Right renal cortex interstitium (tissue), 3 donors: ENCODE results near the gene CDH13. TPM values are rescaled to one million over a fixed set of nuclear protein-coding genes. Genes with fewer than 3 reads are reported as not detected.

Experiments used
- DNase-seq, 3 donors: peaks; one replicate each; pipeline ENCODE4 v3.0.0-alpha.2; 2013; ENCODE audit warnings: low read depth in 3 of 3, low spot score in 2 of 3
- polyA plus RNA-seq, 3 donors: library from polyadenylated mRNA; unstranded; fragments of 120-200 nt; gene quantifications; one replicate each; pipeline ENCODE4 v1.2.1, GENCODE V29; 2013; ENCODE audit not compliant: insufficient read length in 3 of 3

CDH13 gene
- polyA plus RNA-seq: 10 to 100 TPM in 2 of 3 donors, 1 to 10 TPM in 1; 9.4 to 16.2 (median 14.7) TPM

DNA sequence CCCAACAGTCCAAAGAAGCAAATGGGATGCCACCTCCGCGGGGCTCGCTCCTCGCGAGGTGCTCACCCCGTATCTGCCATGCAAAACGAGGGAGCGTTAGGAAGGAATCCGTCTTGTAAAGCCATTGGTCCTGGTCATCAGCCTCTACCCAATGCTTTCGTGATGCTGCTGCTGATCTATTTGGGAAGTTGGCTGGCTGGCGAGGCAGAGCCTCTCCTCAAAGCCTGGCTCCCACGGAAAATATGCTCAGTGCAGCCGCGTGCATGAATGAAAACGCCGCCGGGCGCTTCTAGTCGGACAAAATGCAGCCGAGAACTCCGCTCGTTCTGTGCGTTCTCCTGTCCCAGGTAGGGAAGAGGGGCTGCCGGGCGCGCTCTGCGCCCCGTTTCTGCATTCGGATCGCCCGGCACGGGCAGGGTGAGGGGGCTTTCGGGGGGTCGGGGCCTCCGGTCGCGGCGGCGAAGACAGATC, at the start of gene CDH13:
Gene CDH13 (plus strand): TSS at position 179 of the 471 bp plus-strand sequence.
- no peak for DNase-seq

DNA sequence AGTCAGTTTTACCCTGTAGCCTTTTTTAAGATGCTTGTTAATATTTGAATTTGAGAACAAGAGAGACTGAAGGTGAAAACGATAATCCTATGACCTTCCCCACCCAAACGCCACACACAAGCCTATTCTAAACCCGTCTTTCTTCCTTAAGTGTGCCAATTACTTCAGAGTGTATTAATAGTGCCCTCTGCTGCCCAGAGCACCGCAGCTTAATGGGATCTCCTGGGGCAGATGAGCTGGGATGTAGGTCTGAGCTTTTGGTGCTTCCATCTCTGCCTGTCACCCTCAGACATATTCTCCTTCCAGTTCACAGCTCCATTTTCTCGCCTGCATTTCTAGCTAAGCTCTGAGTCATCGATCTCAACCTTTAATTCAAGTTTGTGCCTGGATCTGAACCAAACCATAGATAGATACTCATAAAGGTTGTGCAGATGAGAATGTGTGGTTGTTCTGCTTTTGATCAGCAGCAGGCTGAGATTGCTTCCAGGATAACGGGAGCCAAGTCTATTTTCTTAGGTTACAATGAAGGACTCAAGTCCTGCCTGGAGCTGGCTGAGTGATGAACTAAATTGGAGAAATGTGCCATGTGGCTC, 46.4 kb upstream of the CDH13 start:
- DNase-seq: no peak

DNA sequence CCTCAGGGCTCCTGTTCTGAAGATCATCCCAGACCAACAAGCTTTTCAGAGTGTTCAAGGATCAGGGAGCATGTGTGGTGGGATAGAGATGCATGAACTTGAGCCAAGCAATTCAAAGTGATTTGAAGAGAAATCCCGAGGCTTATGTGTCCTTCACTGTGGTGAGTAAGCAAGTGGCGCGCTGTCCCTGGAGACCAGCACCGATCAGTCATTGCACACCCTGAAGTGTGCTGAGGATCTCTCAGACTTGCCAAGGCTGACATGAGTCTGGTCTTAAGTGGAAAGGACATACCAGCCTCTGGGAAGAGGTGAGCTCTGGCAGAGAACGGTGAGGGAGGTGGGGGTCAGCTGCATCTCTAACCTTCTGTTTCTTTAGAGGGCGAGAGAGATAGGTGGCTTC, 43.8 kb upstream of the CDH13 start:
- DNase-seq: no peak

DNA sequence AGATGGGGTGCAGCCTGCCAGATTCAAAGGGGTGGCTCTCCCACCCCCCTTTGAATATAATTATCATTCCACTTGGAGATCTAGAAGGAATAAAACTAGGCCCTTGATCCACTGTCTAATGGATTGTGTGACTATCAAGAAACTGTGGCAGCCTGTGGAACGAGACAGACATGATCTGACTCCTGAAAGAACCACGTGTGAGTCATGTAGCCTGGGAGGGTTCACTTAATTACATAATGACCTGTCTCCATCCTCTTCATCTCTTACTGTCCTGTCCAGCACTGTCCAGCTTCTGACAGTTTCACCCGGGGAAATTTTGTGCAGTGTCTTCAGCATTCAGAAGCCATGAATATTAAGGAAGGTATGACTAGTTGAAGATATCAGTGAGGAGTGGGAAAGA, 43.3 kb upstream of the CDH13 start:
- DNase-seq: no peak

DNA sequence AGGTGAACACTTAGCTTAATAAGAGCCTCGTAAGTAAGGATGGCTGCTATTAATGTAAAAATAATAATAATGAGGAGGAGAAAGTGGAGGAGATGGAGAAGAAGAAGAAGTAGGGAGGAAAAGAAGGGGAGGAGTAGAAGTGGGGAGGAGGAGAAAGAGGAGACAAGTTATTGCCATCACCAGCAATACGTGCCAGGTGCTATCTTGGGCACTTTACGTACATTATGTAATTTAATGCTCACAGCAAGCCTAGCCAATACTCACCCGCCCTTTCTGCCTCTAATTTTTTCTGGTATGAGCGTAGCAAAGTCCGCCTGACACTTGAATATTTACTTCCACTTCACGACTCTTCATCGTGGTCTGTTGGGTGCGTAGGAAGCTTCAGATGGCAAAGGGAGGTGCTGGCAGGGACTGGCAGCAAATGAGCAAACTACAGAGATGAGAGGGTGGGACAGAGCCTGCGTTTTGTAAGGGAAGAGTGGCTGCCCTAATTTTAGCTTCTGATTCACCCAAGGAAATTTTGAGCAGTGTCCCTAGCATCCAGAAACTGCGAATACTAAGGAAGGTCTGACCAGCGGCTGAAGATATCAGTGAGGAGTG, 42.1 kb upstream of the CDH13 start:
- DNase-seq: no peak

DNA sequence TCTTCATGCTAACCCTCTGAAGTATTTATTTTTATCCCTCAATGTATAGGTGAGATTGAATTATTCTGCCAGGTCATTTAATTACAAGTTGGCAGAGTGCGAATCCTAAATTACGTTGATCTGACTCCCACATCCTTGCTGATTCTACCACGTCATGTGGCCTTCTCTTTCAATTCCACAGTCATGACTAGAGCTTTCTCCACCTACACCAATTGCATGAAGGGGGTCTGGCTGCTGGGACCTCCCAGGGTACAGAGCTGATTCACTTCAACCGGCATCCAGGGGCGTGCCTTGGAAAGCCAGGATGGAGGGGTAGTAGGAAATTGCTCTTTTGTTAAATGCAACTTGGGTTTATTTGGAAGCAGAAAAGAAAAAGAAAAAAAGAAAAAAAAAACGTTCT, 41.1 kb upstream of the CDH13 start:
- DNase-seq: no peak

DNA sequence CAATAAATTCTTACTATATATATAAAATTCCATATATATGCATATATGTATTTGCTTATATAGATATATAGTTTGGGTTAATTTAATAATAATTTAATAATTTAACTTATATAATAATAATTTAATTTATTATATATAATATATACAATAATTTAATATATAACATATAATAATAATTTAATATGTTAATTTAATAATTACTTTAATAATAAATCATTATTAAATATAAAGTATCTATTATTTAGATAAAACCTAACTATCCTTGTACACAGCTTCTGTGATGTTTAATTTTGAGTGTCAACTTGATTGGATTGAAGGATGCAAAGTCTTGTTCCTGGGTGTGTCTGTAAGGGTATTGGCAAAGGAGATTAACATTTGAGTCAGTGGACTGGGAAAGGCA, 40.6 kb upstream of the CDH13 start:
- DNase-seq: no peak

DNA sequence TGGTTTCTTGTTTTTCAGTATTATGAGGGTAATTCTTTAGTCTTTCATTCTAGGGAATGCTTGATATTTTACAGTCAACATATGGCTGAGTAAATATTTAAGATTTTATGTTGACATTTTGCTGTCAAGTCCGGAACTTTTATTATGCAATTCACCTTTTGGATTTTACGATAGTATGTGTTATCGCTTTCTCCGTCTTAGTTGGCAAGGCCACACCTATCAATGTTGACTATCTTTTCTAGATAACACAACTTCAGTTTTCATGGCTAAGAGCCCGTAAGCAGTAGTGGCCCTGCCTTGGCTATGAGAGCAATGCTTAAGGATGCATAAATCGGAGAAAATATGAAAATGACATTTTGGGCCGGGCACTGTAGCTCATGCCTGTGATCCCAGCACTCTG, 39.5 kb upstream of the CDH13 start:
- no peak for DNase-seq

DNA sequence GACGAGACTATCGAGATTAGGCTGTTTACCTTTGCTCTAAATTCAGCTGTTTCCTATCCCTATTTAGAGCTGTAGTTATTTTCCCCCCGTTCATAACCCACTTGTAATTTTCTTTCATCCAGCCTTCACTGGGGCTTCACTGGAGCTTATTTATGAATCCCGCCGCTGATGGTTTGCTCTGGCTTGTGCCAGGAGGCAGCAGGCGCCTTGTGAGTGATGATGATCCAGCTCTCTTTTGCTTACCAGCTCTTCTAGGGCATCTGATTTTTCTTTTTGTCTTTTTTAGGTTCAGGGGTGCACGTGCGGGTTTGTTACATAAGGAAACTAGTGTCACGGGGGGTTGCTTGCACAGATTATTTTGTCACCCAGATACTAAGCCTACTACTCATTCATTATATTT, 37.4 kb upstream of the CDH13 start:
- no peak for DNase-seq

DNA sequence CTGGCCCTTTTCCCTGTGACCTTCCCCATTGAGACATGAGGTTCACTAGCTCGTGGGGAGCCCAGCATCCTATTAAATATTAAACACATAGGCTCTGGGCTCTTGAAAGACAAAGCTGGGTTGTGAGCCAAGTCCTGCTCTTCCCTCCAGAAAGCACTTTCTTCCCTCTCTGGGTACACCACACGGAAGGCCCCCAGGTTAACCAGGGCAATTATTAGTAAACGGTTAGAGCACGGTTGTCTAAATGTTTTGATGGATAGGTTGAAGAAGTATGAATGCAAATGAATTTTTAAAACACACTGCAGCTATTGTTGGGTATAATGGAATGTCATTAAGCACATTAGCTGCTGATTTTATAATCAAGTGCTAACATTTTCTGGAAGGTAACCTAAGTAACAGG, 32.7 kb upstream of the CDH13 start:
- no peak for DNase-seq

DNA sequence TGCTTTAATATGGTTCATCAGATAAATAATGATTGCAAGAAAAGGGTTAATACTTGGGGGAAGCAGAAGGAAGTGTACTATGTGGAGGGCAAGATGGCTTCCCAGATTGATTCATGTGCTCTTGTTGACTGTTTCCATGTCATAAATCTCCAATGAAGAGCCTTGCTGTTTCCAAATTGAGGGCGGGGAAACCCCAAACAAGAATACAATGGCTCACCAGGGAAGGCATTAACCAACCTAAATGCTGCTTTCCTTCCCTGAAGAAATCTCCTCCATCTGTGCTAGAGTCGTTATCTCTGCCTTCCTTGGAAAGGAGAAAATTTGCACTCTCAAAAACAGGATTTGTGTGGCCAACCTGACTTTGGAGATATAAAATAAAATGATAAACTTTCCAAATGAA, 28.0 kb upstream of the CDH13 start:
- DNase-seq: no peak

DNA sequence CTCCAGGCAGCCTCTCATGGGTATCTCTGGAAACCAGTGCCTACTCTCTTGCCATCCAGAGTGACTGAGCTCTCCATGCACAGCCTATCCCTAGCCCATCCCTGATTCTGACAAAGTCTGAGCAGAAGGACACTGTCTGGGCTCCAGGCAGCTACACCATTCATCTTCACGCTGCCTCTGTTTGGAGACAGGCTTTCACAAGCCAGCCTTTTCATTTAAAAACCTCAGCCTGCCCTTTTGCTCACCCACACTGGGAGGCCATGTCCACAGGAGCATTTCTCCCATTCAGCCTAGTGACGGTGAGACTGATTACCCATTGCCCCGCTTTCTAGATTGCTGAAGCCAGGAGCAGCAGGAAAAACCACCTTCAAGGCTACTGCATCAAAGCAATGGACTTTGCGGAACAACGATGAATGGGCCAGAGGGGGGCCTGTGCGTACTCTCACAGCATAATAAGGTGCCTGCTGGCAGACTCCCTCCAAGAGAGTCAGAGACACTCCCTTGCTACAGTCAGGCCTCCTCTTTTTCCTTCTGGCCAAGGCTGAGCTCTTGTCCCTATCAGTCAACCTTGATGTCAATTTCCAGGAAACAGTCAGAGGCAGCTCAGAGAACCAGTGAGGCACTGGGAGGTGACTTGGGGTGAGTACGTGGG, 24.7 kb upstream of the CDH13 start:
- no peak for DNase-seq

DNA sequence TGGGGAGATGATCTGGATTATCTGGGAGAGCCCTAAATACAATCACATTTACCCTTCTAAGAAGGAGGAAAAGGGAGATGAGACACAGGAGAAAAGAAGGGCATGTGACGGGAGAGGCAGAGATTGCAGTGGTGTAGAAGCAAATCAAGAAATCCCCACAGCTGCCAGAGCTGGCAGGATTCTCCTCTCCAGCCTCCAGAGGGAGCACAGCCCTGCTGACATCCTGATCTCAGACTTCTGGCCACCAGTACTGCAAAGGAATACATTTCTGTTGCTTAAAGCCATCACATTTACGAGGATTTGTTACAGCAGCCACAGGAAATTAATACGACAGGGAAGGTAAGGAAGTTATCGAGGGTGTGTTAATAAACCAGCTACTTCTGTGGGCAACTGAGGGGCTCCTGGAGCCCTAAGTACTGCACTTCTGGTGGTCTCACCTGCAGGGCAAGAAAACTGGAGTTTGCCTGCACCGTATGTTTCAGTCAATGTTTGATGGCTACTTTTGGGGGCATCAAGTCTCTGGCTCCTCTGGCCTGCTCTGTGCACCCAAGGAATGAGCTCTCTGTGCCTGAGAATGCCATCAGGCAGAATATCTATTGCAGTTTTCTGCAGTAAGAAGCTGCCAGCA, 22.9 kb upstream of the CDH13 start:
- no peak for DNase-seq

DNA sequence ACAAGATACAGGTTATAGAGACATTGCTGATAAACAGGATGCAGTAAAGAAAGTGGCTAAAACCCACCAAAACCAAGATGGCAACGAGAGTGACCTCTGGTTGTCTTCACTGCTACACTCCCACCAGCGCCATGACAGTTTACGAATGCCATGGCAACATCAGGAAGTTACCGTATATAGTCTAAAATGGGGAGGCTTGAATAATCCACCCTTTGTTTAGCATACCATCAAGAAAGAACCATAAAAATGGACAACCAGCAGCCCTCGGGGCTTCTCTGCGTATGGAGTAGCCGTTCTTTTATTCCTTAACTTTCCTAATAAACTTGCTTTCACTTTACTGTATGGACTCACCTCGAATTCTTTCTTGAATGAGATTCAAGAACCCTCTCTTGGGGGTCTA, 21.7 kb upstream of the CDH13 start:
- no peak for DNase-seq

DNA sequence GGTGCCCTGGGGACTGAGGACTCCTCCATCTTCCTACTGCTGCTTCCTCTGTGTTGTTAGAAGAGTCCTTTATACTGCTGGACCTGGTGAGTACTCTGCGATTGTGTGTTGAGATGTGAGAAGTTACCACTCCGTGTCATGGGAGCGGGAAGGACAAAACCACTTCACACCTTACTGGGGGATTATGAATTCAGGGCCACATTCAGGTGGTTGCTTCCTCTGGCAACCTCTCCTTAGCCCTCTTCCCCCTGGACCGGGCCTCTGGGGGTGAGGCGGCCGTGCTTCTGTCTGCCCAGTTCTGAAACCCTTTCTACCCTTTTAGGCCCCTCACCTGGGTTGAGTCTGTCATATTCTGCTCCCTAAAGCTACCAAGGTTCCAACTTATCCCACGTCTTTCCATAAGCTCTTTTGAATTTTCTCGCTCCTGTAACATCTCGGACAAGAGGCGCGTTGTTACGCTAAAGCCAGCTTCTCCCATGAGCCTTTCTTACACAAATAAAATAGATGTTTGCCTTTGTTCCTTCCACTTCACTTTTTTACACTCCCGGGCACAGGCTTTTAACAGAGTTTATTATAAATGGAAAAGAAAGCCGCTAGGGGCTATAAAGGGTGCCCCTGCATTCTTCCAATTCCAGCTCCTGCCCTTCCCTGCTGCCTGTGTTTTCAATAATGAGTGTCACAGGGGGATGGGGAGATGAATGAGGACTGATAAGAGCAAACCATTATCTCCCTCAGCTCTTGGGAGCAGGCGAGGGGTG, 20.7 kb upstream of the CDH13 start:
- DNase-seq: no peak

DNA sequence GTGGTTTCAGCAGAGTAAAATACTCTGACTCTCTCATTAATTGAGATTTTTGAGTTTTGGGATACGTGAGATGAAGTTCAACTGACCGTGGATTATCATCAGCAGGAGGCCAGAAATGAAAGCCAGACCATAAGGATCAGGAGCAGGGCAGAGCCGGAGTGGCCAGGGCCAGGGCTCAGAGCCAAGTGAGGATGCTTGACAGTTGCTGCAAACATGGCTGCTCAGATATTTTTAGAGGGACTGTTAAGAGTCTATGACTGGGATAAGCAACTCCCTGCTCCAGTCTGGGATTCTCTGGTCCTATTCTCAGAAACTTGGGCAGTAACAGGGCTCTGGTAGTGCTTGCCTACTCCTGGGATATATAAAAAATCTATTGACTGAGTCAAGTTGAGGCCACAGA, 17.6 kb upstream of the CDH13 start:
- DNase-seq: no peak

DNA sequence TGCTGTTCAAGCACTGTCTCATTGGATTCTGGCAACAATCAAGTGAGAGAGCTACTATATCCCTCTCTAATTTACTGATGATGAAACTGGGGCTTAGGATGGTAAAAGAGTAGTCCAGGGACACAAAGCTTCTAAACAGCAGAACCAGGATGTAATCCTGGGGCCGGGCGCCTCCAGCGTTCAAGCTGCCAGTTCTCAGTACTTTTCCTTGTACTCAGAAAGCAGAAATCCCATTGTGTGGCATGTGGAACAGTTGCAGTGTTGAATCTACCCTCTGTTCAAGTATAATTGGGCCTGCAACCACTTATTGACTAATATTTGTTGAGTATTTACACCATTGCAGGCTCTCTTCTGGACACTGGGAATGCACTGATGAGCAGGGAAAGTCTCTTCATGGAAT, 14.5 kb upstream of the CDH13 start:
- DNase-seq: no peak

DNA sequence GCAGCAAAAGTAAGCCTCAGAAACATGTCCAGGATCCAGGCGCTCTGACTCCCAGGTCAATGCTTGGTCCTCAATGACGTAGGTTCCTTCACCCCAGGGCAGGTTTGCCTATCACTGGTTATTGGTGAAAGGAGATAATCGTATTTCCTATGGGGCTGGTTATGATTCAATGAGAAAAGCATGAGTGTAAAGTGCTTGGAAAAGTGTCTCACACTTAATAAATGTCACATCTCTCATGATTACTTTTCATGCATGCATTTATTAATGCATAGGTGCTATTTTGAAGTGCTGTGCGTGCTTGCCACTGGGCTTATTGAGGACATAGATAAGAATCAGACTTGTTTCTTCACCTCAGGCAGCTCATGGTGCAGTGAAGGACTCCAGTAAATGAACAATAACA, 10.4 kb upstream of the CDH13 start:
- DNase-seq: no peak

DNA sequence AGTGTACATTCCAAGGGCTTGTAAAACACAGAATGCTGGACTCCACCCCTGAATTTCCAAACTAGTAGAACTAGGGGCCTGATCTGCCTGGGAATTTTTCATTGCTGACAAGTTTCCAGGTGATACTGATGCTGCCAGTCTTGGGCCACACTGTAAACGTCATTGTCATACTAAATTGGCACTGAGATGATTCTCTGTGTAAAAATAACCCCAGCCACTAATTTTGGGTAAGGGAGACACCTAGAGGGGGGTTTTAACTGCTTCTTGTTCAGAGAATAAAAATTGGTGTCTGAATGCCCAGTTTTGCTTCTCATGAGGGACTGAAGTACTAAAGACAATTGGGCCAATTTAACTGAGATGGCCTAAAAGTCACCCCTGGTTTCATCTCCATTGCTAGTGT, 5.0 kb upstream of the CDH13 start:
- no peak for DNase-seq

DNA sequence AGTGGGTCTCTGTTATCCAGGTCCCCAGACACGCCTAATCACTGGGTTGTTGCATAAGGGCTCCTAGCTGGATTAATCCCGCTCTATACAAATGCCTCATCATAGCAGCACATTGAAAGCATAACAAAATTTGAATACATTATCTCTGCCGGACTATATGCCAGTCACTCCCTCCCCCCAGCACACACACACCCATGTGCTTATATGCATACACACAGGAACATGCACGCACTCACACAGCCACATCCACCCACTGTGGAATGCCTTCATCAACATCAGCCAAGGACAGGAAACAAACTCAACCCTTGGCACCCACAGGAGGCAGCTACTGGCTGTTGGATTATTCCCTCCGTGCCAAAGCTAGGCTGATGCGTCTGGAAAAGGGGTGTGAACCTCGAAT, 3.5 kb upstream of the CDH13 start:
- DNase-seq: no peak
